ENCODE measurements around the gene YTHDF2.

- TF ChIP-seq SOX6 (IDR thresholded peaks at IDR 0.05) (no peak), SOX6 (CRISPR knock-in tag; IDR thresholded peaks at IDR 0.05) (no peak), FOSL2 (CRISPR knock-in tag; IDR thresholded peaks at IDR 0.05) (no peak), AFF4 (CRISPR knock-in tag; IDR thresholded peaks at IDR 0.05) (no peak), KLF11 (CRISPR knock-in tag; IDR thresholded peaks at IDR 0.05) (no peak), NR3C1 (CRISPR knock-in tag; IDR thresholded peaks at IDR 0.05) (no peak), PBX2 (CRISPR knock-in tag; IDR thresholded peaks at IDR 0.05) (no peak), ZNF703 (CRISPR knock-in tag; IDR thresholded peaks at IDR 0.05; ENCODE audit: borderline replicate concordance) (no peak), RBM39 (IDR thresholded peaks at IDR 0.05; ENCODE audit: low read depth, low read length, poor library complexity, severe bottlenecking) (no peak), ZNF3 (CRISPR knock-in tag; IDR thresholded peaks at IDR 0.05) (no peak), MLX (CRISPR knock-in tag; IDR thresholded peaks at IDR 0.05) (no peak), FOXA1 (IDR thresholded peaks at IDR 0.05) (no peak), FOXA1 (CRISPR knock-in tag; IDR thresholded peaks at IDR 0.05) (no peak), ZNF274 (CRISPR knock-in tag; IDR thresholded peaks at IDR 0.05) (no peak), NR2C2 (CRISPR knock-in tag; IDR thresholded peaks at IDR 0.05; ENCODE audit: borderline replicate concordance) (0 out of 2 replicates have a peak, but pooled peaks have one; percentile 47), SRSF9 (IDR thresholded peaks at IDR 0.05; ENCODE audit: borderline replicate concordance, insufficient read depth, low read depth, low read length, poor library complexity, severe bottlenecking) (no peak)
Observed at GRCh38 chr1:28781305-28781704, 44.6 kb downstream of the YTHDF2 start.

Data from HepG2 (cell line).